Colonic mucosa (tissue), 4 donors: ENCODE results near the gene TMC4. TPM values are rescaled to one million over a fixed set of nuclear protein-coding genes. Genes with fewer than 3 reads are reported as not detected.

Source experiments
- DNase-seq: peaks from one replicate; pipeline ENCODE4 v3.0.0-alpha.2; 2020
- H3K27ac ChIP-seq: fragments of 200-600 bp; one replicate; pipeline ENCODE4 v1.8.0; 2021
- H3K27me3 ChIP-seq: fragments of 200-600 bp; one replicate; pipeline ENCODE4 v1.8.0; 2021
- H3K36me3 ChIP-seq: fragments of 200-600 bp; one replicate; pipeline ENCODE4 v1.8.0; 2021
- H3K4me1 ChIP-seq: fragments of 200-600 bp; one replicate; pipeline ENCODE4 v1.8.0; 2021; ENCODE audit warnings: mild to moderate bottlenecking
- H3K4me3 ChIP-seq: fragments of 200-600 bp; one replicate; pipeline ENCODE4 v1.8.0; 2021
- H3K9ac ChIP-seq, 2 donors: one replicate each; pipeline ENCODE4 v1.7.0; 2013; ENCODE audit warnings: control low read depth in 2 of 2, low read depth in 2 of 2, low read length in 2 of 2
- H3K9me3 ChIP-seq: fragments of 200-600 bp; one replicate; pipeline ENCODE4 v1.8.0; 2021
- intact Hi-C: fragments of 100-400 bp; cut with DNase I; formaldehyde crosslinking; loops from one replicate; pipeline ENCODE4 v1.14.1; 2022
- total RNA-seq, 2 donors: library from RNA; stranded (reverse); fragmentation: NEBNext Ultra II Directional in 1 of 2; extraction: Animal tissue kit (Norgen Biotek cat#: 25700) in 1 of 2; gene quantifications; one replicate each; pipeline ENCODE4 v1.2.1, GENCODE V29; 2021
- TF ChIP-seq, protein P1 (sequence below): fragments of 200-600 bp; IDR thresholded peaks from one replicate; pipeline ENCODE4 v1.8.0; 2022; ENCODE audit warnings: antibody characterized with exemption, mild to moderate bottlenecking
- donor health status: healthy.
- donor health status: DM: no; HTN: no; CAD: no.
- donor health status: DM: no; HTN: no; CAD: no.

TMC4 gene
- total RNA-seq, 2 donors from 2014 or later: 80.9 to 165 TPM

GRCh38 chr19:54114340-54115108 lies 58.4 kb downstream of the TMC4 start:
- intact Hi-C loops: no loop called here
- H3K4me3 ChIP-seq: peak overlapping the region; percentile 66
- H3K27ac ChIP-seq: peak overlapping the region; percentile 87
- H3K27me3 ChIP-seq: no peaks in the 10 kb centered on the region
- peak; percentile 53 for DNase-seq
- TF ChIP-seq, protein P1, sequence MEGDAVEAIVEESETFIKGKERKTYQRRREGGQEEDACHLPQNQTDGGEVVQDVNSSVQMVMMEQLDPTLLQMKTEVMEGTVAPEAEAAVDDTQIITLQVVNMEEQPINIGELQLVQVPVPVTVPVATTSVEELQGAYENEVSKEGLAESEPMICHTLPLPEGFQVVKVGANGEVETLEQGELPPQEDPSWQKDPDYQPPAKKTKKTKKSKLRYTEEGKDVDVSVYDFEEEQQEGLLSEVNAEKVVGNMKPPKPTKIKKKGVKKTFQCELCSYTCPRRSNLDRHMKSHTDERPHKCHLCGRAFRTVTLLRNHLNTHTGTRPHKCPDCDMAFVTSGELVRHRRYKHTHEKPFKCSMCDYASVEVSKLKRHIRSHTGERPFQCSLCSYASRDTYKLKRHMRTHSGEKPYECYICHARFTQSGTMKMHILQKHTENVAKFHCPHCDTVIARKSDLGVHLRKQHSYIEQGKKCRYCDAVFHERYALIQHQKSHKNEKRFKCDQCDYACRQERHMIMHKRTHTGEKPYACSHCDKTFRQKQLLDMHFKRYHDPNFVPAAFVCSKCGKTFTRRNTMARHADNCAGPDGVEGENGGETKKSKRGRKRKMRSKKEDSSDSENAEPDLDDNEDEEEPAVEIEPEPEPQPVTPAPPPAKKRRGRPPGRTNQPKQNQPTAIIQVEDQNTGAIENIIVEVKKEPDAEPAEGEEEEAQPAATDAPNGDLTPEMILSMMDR: no peak
- H3K9me3 ChIP-seq: no peaks in the 10 kb centered on the region
- peaks cover under 1% of the 10 kb centered on the region for H3K36me3 ChIP-seq
- H3K4me1 ChIP-seq: no peaks in the 10 kb centered on the region
- H3K9ac ChIP-seq: peak overlapping the region; percentile 75 to 87

Other genes with a start within 250 kb of the TMC4 start
- gene CACNG8, start 210.2 kb downstream of the TMC4 start, total RNA-seq: under 1 TPM; 0.02 to 0.03 TPM
- not detected for gene CACNG6, start 181.5 kb downstream of the TMC4 start, total RNA-seq
- not detected for gene VSTM1, start 109.3 kb downstream of the TMC4 start, total RNA-seq
- gene TARM1, start 91.8 kb downstream of the TMC4 start, total RNA-seq: not detected
- gene OSCAR, start 72.4 kb downstream of the TMC4 start, total RNA-seq: 1 to 10 TPM in 1 of 2 donors, under 1 TPM in 1; 0.57 to 1.6 TPM
- 100 to 1,000 TPM; 138 to 188 TPM for gene NDUFA3, start 70.3 kb downstream of the TMC4 start, total RNA-seq
- gene TFPT, start 57.5 kb downstream of the TMC4 start, total RNA-seq: 10 to 100 TPM; 15.9 to 17.2 TPM
- gene PRPF31, start 57.4 kb downstream of the TMC4 start, total RNA-seq: 10 to 100 TPM; 39.5 to 65.6 TPM
- 10 to 100 TPM; 38.4 to 57.3 TPM for gene CNOT3, start 35.4 kb downstream of the TMC4 start, total RNA-seq
- 1 to 10 TPM; 6.2 to 8.1 TPM for gene LENG1, start 13.4 kb downstream of the TMC4 start, total RNA-seq
- gene MBOAT7, start 16.4 kb upstream of the TMC4 start, total RNA-seq: 100 to 1,000 TPM; 122 to 142 TPM
- gene TSEN34, start 18.1 kb upstream of the TMC4 start, total RNA-seq: 10 to 100 TPM; 47.9 to 52.7 TPM
- 1,000 to 10,000 TPM; 1,149 to 1,300 TPM for gene RPS9, start 27.7 kb upstream of the TMC4 start, total RNA-seq
- gene LILRB3, start 49.8 kb upstream of the TMC4 start, total RNA-seq: 1 to 10 TPM in 1 of 2 donors, under 1 TPM in 1; 0.44 to 4.1 TPM
- 1 to 10 TPM in 1 of 2 donors, under 1 TPM in 1; 0.54 to 2.3 TPM for gene LILRA6, start 69.6 kb upstream of the TMC4 start, total RNA-seq
- 1 to 10 TPM; 2.2 to 8.6 TPM for gene LILRB5, start 84.1 kb upstream of the TMC4 start, total RNA-seq
- gene LILRB2, start 108.0 kb upstream of the TMC4 start, total RNA-seq: 1 to 10 TPM; 1.3 to 5.3 TPM
- 1 to 10 TPM in 1 of 2 donors, under 1 TPM in 1; 0.42 to 2.7 TPM for gene LILRA5, start 140.0 kb upstream of the TMC4 start, total RNA-seq
- gene LILRA4, start 166.0 kb upstream of the TMC4 start, total RNA-seq: not detected
- gene LAIR1, start 191.8 kb upstream of the TMC4 start, total RNA-seq: 1 to 10 TPM; 5.2 to 9.3 TPM
- gene TTYH1, start 242.3 kb upstream of the TMC4 start, total RNA-seq: 1 to 10 TPM in 1 of 2 donors, under 1 TPM in 1; 0.47 to 2.4 TPM